GM18502 (cell line): ENCODE results near the gene TAF10.

Experiments used
- ATAC-seq: cut with Tn5 transposase; IDR thresholded peaks from one replicate; pipeline ENCODE4 v1.9.1; 2021; ENCODE audit warnings: mild to moderate bottlenecking; ENCODE audit not compliant: unreplicated experiment, poor library complexity

The TAF10 gene

DNA sequence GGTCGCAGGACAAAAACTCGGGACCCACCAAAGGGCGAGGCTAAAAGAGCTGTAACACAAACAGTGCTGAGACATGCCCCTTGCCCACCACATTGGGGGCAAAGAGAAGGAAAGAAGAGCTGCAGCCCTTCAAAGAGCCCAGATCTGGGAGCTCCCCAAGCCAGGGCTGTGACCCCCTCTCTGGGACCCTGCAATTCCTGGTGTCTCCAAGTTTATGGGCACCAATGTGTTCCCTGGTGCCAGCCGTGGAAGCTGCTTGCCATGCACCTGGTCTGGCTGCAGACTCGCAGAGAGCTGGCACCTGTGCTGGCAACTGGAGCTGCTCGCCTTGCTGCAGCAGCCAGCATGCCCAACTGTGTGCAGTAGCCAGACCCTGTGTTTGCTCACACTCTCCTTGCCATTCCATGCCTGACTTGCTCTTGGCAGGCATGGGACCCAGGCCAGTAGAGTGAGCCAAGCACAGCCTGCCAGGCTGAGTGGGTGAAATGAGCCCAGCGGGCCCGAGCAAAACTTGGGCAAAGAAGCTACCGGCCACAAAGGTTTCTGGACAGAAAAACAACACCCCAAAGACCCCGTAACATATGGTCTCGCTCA, 24.6 kb downstream of the TAF10 start:
- no peak for ATAC-seq

DNA sequence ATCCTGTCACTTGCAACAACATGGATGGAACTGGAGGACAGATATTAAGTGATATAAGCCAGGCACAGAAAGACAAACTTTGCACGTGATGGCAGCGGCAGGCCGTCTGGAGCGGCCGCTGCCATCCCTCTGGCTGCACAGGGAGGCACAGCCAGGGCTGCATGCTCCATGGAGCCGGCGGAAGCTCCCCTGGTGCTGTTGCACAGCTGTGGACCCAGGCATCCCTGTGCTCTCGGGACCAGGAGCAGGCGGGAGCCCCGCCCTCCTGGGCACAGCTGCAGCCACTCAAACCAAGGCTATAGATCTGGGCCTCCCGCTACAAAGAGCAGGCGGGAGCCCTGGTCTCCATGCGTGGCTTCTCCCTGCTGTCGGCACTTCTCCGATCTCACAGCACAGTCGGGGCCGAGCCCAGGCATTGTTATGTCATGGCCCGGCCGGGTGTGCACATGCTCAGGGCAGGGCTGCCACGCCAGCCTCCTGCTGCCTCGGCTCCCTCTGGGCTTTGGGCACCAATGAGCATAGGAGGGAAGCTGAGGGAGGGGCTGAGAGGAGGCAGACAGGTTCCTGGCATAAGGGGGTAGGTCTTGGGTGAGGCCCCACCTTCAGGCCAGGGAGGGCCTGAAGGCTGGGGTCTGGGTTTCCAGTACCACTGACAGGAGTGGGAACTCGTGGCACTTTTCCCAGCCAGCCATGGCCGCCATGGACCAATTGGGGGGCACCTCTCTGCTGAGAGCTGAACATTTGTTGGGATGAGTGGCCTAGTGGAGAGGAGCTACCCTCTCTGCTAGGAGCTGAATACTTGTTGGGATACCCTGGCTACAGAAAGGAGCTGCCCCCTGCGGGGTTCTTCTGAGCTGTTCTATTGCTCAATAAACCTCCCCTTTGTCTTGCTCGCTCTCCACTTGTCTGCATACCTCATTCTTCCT, 25.3 kb downstream of the TAF10 start:
- ATAC-seq = no peak

GRCh38 chr11:6584528-6584927, 27.5 kb downstream of the TAF10 start:
- ATAC-seq = no peak

DNA sequence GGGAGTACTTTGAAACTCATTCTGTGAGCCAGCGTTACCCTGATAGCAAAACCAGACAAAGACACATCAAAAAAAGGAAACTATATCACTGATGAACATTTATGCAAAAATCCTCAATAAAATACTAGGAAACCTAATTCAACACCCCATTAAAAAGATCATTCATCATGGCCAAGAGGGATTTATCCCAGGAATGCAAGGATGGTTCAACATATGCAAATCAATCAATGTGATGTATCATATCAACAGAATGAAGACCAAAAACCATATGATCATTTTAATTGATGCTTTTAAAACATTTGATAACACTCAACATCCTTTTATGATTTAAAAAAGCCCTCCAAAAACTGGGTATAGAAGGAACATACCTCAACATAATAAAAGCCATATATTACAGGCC, 28.4 kb downstream of the TAF10 start:
- no peak for ATAC-seq

- ATAC-seq = no peak
These were observed 32.3 kb downstream of the TAF10 start for GRCh38 chr11:6579681-6580080.

GRCh38 chr11:6578134-6578533, 33.9 kb downstream of the TAF10 start:
- no peak for ATAC-seq

GRCh38 chr11:6576471-6577373, 35.3 kb downstream of the TAF10 start:
- ATAC-seq = no peak

DNA sequence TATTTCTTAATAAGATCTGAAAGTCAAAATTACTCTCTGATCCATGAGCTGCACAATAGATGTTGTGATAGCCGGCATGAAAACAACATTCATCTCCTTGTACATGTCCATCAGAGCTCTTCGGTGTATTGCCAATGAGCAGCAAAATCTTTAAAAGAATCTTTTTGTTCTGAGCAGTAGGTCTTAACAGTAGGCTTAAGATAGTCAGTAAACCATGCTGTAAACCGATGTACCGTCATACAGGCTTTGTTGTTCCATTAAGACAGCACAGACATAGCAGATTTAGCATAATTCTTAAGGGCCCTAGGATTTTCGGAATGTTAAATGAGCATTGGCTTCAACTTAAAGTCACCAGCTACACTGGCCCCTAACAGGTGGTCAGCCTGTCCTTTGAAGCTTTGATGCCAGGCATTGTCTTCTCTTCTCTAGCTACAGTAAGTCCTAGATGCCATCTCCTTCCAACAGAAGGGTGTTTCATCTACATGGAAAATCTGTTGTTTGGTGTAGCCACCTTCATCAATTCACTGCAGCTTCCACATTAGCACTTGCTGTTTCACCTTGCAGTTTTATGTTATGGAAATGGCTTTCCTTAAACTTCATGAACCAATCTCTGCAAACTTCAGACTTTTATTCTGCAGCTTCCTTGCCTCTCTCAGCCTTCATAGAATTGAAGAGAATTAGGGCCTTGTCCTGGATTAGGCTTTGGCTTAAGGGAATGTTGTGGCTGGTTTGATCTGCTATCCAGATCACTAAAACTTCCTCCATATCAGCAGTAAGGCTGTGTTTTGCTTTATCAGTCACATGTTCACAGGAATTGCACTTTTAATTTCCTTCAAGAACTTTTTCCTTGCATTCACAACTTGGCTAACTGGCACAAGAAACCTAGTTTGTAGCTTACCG, 37.0 kb downstream of the TAF10 start:
- ATAC-seq = no peak

DNA sequence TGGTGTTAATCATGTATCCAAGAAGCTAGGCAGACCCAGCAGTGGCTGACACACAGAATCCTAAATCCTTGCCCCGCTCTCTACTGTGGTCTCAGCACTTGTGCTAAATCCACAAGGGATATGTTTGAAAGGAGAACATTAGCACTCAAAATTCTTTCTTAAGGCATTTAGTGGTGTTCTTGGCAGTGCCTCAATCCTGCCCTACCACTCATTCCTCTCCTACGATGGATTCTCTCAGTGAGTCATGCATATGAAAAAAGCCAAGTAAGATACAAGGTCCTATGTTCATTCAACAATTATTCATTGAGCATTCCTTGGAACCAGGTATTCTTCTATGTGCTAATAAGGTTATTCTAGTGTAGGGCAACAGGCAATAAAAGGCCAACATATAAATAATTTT, 39.8 kb downstream of the TAF10 start:
- no peak for ATAC-seq

- ATAC-seq = no peak
These were observed 40.5 kb downstream of the TAF10 start for GRCh38 chr11:6571434-6572008.

DNA sequence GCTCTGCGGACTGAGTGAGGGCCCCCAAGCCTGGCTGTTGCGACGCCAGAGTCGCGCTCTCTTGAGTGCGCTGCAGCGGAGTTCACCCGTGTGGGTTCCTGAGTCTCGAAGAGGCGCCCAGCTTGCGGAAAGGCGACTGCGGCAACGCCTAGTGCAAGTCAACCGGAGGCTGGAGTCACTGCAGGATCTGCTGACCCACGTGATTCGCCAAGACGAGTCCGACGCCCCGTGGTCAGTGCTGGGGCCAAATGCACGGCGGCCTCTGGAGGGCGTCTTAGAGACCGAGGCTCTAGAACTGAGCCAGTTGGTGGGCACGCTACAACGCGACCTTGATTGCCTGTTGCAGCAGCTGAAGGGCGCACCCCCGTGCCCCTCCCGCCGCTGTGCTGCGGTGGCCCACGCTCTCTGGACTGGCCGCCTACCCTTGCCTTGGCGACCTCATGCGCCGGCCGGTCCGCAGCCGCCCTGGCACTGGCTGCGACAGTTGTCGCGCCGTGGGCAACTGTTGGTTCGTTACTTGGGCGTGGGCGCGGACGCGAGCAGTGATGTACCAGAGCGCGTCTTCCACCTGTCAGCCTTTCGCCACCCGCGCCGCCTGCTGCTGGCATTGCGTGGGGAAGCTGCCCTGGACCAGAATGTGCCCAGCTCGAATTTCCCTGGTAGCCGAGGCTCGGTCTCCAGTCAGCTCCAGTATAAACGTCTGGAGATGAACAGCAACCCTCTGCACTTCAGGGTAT, 41.2 kb downstream of the TAF10 start:
- no peak for ATAC-seq

- ATAC-seq = no peak
These were observed 42.3 kb downstream of the TAF10 start for GRCh38 chr11:6569706-6570105.

DNA sequence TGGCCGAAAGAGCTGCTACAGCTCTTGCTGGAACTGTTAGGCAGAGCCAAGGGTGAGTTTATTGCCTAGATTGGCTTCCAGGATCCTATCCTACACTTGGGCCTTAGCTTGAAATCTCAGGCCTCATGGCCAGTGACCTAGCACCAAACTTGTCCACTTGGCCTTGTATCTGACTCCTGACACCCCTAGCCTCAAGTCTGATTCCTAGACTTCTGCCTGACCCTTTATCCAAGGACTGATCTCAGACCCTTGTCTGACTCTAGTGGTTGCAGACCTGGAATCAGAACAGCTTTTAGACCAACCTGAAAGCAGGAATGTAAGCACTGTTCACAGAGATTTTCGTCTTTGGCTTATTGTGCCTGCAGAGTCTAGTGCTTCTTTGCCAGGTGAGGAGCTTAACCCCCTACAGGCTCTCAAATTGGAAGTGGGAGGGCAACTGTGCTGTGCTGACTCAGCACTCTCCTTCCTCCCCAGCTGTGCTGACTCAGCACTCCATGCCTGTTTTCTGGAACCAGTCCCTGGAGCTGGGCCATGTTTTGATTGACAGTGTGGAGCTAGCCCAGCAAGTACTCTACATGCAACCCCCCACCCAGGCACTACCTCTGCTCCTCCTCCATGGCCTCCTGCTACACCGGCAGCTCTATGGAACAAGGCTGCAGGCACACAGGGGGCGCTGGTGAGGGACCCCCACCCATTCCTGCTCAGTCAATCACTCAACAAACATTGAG, 43.7 kb downstream of the TAF10 start:
- ATAC-seq = no peak

DNA sequence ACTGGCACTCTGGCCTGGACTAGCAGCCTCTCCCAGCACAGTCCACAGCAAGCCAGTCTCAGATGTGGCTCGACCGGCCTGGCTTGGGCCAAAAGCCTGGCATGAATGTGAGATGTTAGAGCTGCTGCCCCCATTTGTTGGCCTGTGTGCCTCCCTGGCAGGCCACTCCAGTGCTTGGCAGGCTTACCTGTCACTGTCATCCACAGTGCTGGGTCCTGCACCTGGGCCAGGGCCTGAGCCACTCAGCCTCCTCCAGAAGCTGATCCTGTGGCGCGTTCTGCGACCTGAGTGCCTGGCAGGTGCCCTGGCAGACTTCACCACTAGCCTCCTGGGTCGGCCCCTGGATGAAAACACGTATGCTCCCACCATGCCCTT, 44.7 kb downstream of the TAF10 start:
- no peak for ATAC-seq

DNA sequence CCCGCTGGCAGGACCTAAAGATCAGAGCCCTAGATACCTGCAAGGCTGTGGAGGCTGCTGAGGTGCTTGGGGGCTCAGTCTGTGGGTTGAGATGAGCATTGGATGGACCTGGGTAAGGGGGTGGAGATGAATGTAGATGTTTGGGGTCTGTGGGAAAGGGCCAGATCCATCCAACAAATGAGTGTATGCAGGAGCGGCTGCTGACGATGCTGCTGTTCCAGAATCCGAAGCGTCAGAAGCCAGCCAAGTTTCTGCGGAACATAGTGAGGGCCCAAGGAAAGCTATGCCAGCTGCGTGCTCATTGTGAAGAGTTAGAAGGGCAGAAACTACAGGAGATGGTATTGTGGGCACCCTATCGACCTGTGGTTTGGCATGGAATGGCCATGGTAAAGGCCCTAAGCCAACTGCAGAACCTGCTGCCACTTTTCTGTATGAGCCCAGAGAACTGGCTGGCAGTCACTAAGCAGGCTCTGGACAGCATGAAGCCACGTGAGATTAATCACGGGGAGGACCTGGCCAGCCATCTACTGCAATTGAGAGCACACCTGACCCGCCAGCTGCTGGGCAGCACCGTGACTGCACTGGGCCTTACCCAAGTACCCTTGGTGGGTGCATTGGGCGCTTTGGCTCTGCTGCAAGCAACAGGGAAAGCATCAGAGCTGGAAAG, 45.2 kb downstream of the TAF10 start:
- no peak for ATAC-seq

DNA sequence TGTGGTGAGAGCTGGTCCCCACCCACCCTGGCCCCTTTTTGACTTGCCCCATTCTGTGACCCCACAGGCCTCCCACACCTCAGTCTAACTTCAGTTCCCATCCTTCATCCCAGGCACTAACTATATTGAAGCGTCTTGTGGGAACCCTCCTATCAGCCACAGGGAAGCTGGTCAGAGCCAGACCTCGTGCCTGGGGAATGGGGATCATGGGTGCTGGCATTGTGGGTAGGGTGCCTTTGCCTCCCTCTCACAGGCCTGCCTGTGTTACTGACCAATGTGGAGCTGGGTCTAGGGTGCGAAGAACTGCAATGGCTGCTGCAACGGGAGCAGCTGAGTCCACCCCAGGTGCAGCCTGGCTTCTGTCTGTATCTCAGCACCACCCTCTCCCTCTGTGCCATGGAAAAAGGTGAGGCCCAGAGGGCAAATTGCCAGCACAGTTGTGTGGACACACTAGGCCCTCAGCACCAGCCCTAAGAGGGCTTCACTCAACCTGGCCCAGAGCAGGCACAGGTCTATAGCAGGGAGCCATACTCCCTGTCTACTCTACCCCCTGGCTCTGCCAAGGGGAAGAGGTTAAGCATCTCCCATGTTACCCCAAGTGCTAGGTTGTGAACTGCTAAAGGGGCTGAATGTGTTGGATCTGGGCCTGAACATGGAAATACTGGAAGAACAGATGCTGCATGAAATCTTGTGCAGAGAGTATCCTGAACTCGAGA, 45.9 kb downstream of the TAF10 start:
- ATAC-seq = no peak

DNA sequence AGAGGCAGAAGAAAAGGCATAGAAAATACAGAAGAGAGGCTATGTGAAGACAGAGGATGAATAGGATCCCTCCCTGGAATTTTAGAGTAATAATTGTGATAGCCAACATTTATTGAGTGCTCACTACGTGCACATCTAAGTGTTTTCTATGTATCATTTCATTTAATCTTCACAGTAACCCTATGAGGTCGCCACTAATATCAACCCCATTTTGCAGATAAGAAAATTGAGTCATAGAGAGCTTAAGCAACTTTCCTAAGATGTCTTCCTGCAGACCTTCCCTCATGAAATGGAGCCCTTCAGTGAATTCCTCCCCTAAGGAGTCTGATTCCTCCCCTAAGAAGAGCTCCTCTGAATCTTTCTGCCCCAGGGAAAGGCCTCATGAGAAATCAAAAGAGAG, 46.7 kb downstream of the TAF10 start:
- no peak for ATAC-seq
